BJ (cell line): ENCODE results near the gene ATP13A5. TPM values are rescaled to one million over a fixed set of nuclear protein-coding genes. Genes with fewer than 3 reads are reported as not detected.

Experiments
- CTCF ChIA-PET: fragments of 350-600 bp; formaldehyde crosslinking; extraction: SDS; loops from one replicate; lab custom pipeline; 2021; ENCODE audit warnings: antibody characterized with exemption, inconsistent platforms; lab: Yijun Ruan, JAX
- POLR2A ChIA-PET: fragments of 300-600 bp; sonication (Branson Sonifier 250); formaldehyde crosslinking; extraction: SDS; loops from one replicate; lab custom pipeline; 2021; ENCODE audit warnings: antibody characterized with exemption; lab: Charles Lee
- DNase-seq: peaks from one replicate; pipeline ENCODE4 v3.0.0-alpha.2; 2011; ENCODE audit warnings: low read depth
- H3K27me3 ChIP-seq: 2 replicates; pipeline ENCODE4 v1.6.0; 2011; ENCODE audit warnings: low read length; ENCODE audit not compliant: control insufficient read depth, insufficient read depth
- H3K36me3 ChIP-seq: 2 replicates; pipeline ENCODE4 v1.5.1; 2011; ENCODE audit warnings: low read length; ENCODE audit not compliant: control insufficient read depth, insufficient read depth
- H3K4me3 ChIP-seq: 2 replicates; pipeline ENCODE4 v1.5.1; 2011; ENCODE audit warnings: low read depth, mild to moderate bottlenecking, control low read depth, low read length
- polyA plus RNA-seq: library from polyadenylated mRNA; depleted of rRNA; stranded (reverse); fragments of >200 nt; gene quantifications from 2 replicates; pipeline ENCODE4 v1.2.3, GENCODE V29; 2011
- TF ChIP-seq, protein P1 (sequence below): IDR thresholded peaks from 2 replicates; pipeline ENCODE4 v1.5.1; 2011; ENCODE audit warnings: low read depth, mild to moderate bottlenecking, control low read depth, inconsistent platforms, low read length, moderate library complexity; ENCODE audit not compliant: insufficient read depth

The ATP13A5 gene
- polyA plus RNA-seq, 1 experiment, result not detected

GRCh38 chr3:193372783-193373182 is 5.8 kb downstream of the ATP13A5 start:
- ChIA-PET CTCF (no interaction called here), POLR2A (no interaction called here)
- TF ChIP-seq, protein P1, sequence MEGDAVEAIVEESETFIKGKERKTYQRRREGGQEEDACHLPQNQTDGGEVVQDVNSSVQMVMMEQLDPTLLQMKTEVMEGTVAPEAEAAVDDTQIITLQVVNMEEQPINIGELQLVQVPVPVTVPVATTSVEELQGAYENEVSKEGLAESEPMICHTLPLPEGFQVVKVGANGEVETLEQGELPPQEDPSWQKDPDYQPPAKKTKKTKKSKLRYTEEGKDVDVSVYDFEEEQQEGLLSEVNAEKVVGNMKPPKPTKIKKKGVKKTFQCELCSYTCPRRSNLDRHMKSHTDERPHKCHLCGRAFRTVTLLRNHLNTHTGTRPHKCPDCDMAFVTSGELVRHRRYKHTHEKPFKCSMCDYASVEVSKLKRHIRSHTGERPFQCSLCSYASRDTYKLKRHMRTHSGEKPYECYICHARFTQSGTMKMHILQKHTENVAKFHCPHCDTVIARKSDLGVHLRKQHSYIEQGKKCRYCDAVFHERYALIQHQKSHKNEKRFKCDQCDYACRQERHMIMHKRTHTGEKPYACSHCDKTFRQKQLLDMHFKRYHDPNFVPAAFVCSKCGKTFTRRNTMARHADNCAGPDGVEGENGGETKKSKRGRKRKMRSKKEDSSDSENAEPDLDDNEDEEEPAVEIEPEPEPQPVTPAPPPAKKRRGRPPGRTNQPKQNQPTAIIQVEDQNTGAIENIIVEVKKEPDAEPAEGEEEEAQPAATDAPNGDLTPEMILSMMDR, result no peak
- no peaks in the 10 kb centered on the region for H3K36me3 ChIP-seq
- H3K27me3 ChIP-seq, result no peaks in the 10 kb centered on the region
- no peak for DNase-seq
- H3K4me3 ChIP-seq, result no peak overlapping the region

DNA sequence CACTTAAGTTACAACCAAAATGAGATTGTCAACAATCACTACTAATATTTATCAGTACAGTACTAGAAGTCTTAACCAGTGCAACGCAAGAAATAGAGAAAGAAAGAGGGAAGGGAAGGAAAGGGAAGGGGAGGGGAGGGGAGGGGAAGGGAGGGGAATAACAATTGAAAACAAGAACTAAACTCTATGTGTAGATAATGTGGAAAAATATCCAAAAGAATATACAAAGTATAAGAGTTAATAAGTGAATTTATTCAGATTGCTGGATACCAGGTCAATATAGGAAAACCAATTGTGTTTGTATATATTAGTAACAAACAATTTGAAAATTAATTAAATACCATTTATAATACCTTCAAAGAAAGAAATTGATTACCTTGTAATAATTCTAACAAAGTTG is 10.7 kb downstream of the ATP13A5 start:
- DNase-seq, result no peak
- POLR2A ChIA-PET, result no interaction called here
- no peaks in the 10 kb centered on the region for H3K36me3 ChIP-seq

DNA sequence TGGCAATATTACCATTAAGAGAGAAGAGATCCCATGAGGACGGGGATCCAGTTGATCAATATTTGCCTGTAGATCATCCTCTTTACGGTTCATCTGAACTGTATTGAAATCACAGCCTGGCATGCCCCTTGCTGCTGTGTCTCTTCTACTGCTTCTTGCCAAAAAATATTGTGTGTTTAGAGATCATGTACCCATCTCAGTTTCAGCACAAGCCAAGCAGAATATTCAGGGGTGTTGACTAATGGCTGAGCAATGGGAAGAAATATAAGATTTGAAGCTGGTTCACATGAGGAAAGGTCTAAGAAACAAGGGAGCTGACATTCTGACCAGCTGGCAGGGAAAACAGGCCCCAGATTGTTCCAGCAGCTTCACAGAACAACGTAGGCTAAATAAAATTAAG is 21.3 kb downstream of the ATP13A5 start:
- CTCF ChIA-PET, result no interaction called here
- DNase-seq, result no peak
- POLR2A ChIA-PET, result no interaction called here
- Histone ChIP-seq H3K36me3 (no peaks in the 10 kb centered on the region), H3K4me3 (no peak overlapping the region), H3K27me3 (no peaks in the 10 kb centered on the region)
- TF ChIP-seq, protein P1, result no peak

More for the DNA sequence above, 10.7 kb downstream of the ATP13A5 start:
- Histone ChIP-seq H3K4me3 (no peak overlapping the region), H3K27me3 (no peaks in the 10 kb centered on the region)
- TF ChIP-seq, protein P1, result no peak
- CTCF ChIA-PET, result no interaction called here

DNA sequence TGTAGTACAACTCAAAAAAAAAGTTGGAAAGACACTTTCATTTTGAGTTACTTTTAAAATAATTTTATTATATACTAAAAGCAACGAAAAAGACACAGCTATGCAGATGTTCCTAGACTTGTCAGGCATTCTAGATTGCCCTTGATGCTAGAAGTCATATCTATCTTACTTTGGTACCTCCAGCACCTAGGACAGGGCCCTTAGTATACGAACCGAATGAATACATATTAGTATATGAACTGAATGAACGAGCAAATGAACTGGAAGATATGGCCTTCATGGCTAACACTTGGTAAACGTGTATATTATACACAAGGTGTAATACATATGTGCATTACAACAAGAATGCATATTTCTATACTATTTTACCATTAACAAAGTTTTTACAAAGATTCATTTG is 24.1 kb downstream of the ATP13A5 start:
- CTCF ChIA-PET, result interaction anchor here (0.6 kb wide), 1 partner anchor 583 kb away, joined by 3 read pairs; no protein-coding TSS in a partner anchor
- POLR2A ChIA-PET, result no interaction called here
- H3K27me3 ChIP-seq, result no peaks in the 10 kb centered on the region
- no peak overlapping the region for H3K4me3 ChIP-seq
- DNase-seq, result no peak
- H3K36me3 ChIP-seq, result no peaks in the 10 kb centered on the region
- TF ChIP-seq, protein P1, result no peak

DNA sequence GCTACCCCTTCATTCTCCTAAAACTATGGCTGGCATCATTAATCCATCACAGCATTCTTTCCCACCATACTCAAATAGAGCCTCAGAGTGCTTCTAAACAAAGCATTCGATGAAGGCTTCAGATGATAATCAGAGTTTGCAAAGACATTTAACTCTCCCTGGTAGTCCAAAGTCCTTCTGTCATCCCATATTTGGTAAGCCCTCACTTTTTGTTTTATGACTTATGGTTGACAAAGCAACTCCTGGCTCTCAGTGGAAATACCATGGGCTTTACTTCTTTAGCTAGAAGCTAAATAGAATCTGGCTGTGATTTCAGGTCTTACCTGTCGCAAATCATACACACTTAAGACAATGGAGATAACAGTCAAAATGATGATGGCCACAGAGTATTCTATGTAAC is 27.8 kb downstream of the ATP13A5 start:
- ChIA-PET POLR2A (no interaction called here), CTCF (no interaction called here)
- Histone ChIP-seq H3K36me3 (no peaks in the 10 kb centered on the region), H3K27me3 (no peaks in the 10 kb centered on the region), H3K4me3 (no peak overlapping the region)
- TF ChIP-seq, protein P1, result no peak
- no peak for DNase-seq
